B cell (primary cell): Measurements from ENCODE around the gene GTSF1L. TPM values are rescaled to one million over a fixed set of nuclear protein-coding genes. Genes with fewer than 3 reads are reported as not detected.

Source experiments
- ATAC-seq: fragments of 200-7000 bp; cut with Tn5 transposase; one replicate; pipeline ENCODE4 v1.10.0; 2021; ENCODE audit warnings: low read depth, mild to moderate bottlenecking, moderate number of reproducible peaks, moderate library complexity
- CTCF ChIA-PET: fragments of 350-600 bp; sonication (Branson Sonifier 250); formaldehyde crosslinking; loops from one replicate; lab custom pipeline; 2021; ENCODE audit warnings: antibody characterized with exemption, inconsistent platforms; lab: Charles Lee
- POLR2A ChIA-PET: fragments of 350-600 bp; sonication (Branson Sonifier 250); formaldehyde crosslinking; loops from one replicate; lab custom pipeline; 2021; ENCODE audit warnings: antibody characterized with exemption; lab: Charles Lee
- DNase-seq: peaks from one replicate; pipeline ENCODE4 v3.0.0; 2013
- H2AFZ ChIP-seq: 2 replicates; pipeline ENCODE4 v1.6.1; 2012; ENCODE audit warnings: mild to moderate bottlenecking, low read depth, low read length; ENCODE audit not compliant: insufficient read depth, poor library complexity, severe bottlenecking
- H3K27ac ChIP-seq, 2 donors: 1 replicate in 1 of 2; 2 replicates in 1 of 2; pipeline ENCODE4 v1.5.1; 2012 to 2013; ENCODE audit warnings: low read length in 2 of 2, mild to moderate bottlenecking in 2 of 2, moderate library complexity in 1 of 2
- H3K27me3 ChIP-seq, 4 experiments: fragments of 200-600 bp in 1 of 4; sonication (generic) in 1 of 4; replicated peaks in 1 of 4; 1 replicate in 2 of 4; 2 replicates in 2 of 4; pipeline versions ENCODE4 v1.6.1 to v1.7.0; 2013 to 2016; ENCODE audit warnings: low read length in 3 of 4, mild to moderate bottlenecking in 2 of 4, mixed read lengths in 1 of 4, moderate library complexity in 1 of 4; ENCODE audit not compliant: insufficient read depth in 4 of 4, control insufficient read depth in 3 of 4; ENCODE audit errors: control extremely low read depth in 1 of 4
- H3K36me3 ChIP-seq, 2 experiments: replicated peaks in 1 of 2; 1 replicate in 1 of 2; 2 replicates in 1 of 2; pipeline versions ENCODE4 v1.6.1 to v1.7.1; 2013; ENCODE audit warnings: low read length in 1 of 2; ENCODE audit not compliant: insufficient read depth in 2 of 2, control insufficient read depth in 1 of 2; ENCODE audit errors: control extremely low read depth in 1 of 2, extremely low read depth in 1 of 2
- H3K4me1 ChIP-seq, 2 donors: fragments of 200-600 bp in 1 of 2; sonication (generic) in 1 of 2; 1 replicate in 1 of 2; 2 replicates in 1 of 2; pipeline versions ENCODE4 v1.5.1 to v1.6.1; 2013 to 2017; ENCODE audit warnings: low read length in 2 of 2; ENCODE audit not compliant: control insufficient read depth in 2 of 2, insufficient read depth in 2 of 2
- H3K4me2 ChIP-seq: replicated peaks from 2 replicates; pipeline ENCODE3; 2012; ENCODE audit warnings: mild to moderate bottlenecking, low read depth, low read length; ENCODE audit not compliant: poor library complexity, severe bottlenecking
- H3K4me3 ChIP-seq, 5 experiments: fragments of 200-600 bp in 1 of 5; sonication (generic) in 1 of 5; 1 replicate in 3 of 5; 2 replicates in 2 of 5; pipeline versions ENCODE4 v1.5.1 to v1.7.0; 2011 to 2016; ENCODE audit warnings: low read length in 4 of 5, mild to moderate bottlenecking in 4 of 5, low read depth in 2 of 5, control low read depth in 1 of 5, moderate library complexity in 1 of 5; ENCODE audit not compliant: insufficient read depth in 1 of 5; ENCODE audit errors: control extremely low read depth in 1 of 5, extremely low read depth in 1 of 5
- H3K79me2 ChIP-seq: fragments of 200-600 bp; sonication (generic); one replicate; pipeline ENCODE4 v1.6.0; 2016; ENCODE audit warnings: low read length; ENCODE audit not compliant: control insufficient read depth, insufficient read depth
- H3K9ac ChIP-seq: fragments of 200-600 bp; sonication (generic); 2 replicates; pipeline ENCODE4 v1.6.1; 2017; ENCODE audit warnings: mild to moderate bottlenecking, low read length, moderate library complexity
- H3K9me3 ChIP-seq, 3 donors: one replicate each; pipeline versions ENCODE4 v1.6.1 to v1.7.1; 2013; ENCODE audit warnings: low read length in 2 of 3; ENCODE audit not compliant: control insufficient read depth in 2 of 3, insufficient read depth in 1 of 3; ENCODE audit errors: control extremely low read depth in 1 of 3
- H4K20me1 ChIP-seq: 2 replicates; pipeline ENCODE4 v1.6.0; 2012; ENCODE audit warnings: mild to moderate bottlenecking, low read length; ENCODE audit not compliant: insufficient read depth, control insufficient read depth, poor library complexity, severe bottlenecking
- H3K27ac Mint-ChIP-seq: one replicate; pipeline ENCODE4 v1.8.0; 2021; ENCODE audit warnings: mixed read lengths
- H3K27me3 Mint-ChIP-seq: one replicate; pipeline ENCODE4 v1.8.0; 2021; ENCODE audit warnings: mixed read lengths
- H3K4me1 Mint-ChIP-seq: one replicate; pipeline ENCODE4 v1.8.0; 2021; ENCODE audit warnings: mixed read lengths
- H3K4me3 Mint-ChIP-seq: one replicate; pipeline ENCODE4 v1.8.0; 2021; ENCODE audit warnings: mixed read lengths
- H3K9me3 Mint-ChIP-seq: one replicate; pipeline ENCODE4 v1.8.0; 2022; ENCODE audit warnings: mixed read lengths; ENCODE audit not compliant: insufficient read depth
- CTCF ChIP-seq: fragments of 200-600 bp; IDR thresholded peaks from one replicate; pipeline ENCODE4 v1.8.0; 2022; ENCODE audit warnings: antibody characterized with exemption, mild to moderate bottlenecking
- EZH2 ChIP-seq: IDR thresholded peaks from 2 replicates; pipeline ENCODE4 v1.6.1; 2012; ENCODE audit warnings: borderline replicate concordance, low read depth, mild to moderate bottlenecking, moderate library complexity, low read length; ENCODE audit not compliant: insufficient read depth, poor library complexity, severe bottlenecking
- WGBS: methylation state at CpG from one replicate; pipeline ENCODE4 v1.1.5; 2013; ENCODE audit warnings: missing lambda C conversion rate; ENCODE audit not compliant: insufficient coverage; 5-methylcytosine and 5-hydroxymethylcytosine counted together
- intact Hi-C: fragments of 100-400 bp; cut with micrococcal nuclease; formaldehyde crosslinking; loops from one replicate; pipeline ENCODE4 v1.10.0; 2022
- polyA plus RNA-seq: library from polyadenylated mRNA; depleted of rRNA; stranded (reverse); fragments of >200 nt; gene quantifications from 2 replicates; pipeline ENCODE4 v1.2.3, GENCODE V29; 2012
- total RNA-seq, 2 donors: library from RNA; stranded (reverse); fragments of 120-200 nt in 1 of 2; gene quantifications; 1 replicate in 1 of 2; 2 replicates in 1 of 2; pipeline versions ENCODE4 v1.2.3 to v1.2.4, GENCODE V29; 2013 to 2022

The GTSF1L gene
- total and polyA plus RNA-seq, 2 donors (not counting 1 experiment from before 2014, with no cell fraction given): 0.84 to 1.5 TPM

GRCh38 chr20:43726333-43726732 is 469 bp downstream of the GTSF1L start:
- WGBS: 93% methylated on average over 10 of the region's 10 CpGs
- Mint-ChIP-seq H3K27ac (no peak overlapping the region), H3K27me3 (no peaks in the 10 kb centered on the region), H3K4me3 (no peak overlapping the region), H3K9me3 (no peaks in the 10 kb centered on the region), H3K4me1 (peaks cover 37% of the 10 kb centered on the region)
- peaks cover 17 to 30% of the 10 kb centered on the region in 2 donors for H3K4me1 ChIP-seq
- intact Hi-C loops: no loop called here
- no peak overlapping the region for H3K9ac ChIP-seq
- no peak overlapping the region for H2AFZ ChIP-seq
- H3K9me3 ChIP-seq: peaks cover 0 to 6% (median 4%) of the 10 kb centered on the region in 3 donors
- POLR2A ChIA-PET: no interaction called here
- peaks cover 0 to 2% of the 10 kb centered on the region in 2 experiments for H3K36me3 ChIP-seq
- H4K20me1 ChIP-seq: no peaks in the 10 kb centered on the region
- H3K79me2 ChIP-seq: no peaks in the 10 kb centered on the region
- H3K27ac ChIP-seq: no peak overlapping the region
- CTCF ChIA-PET: no interaction called here
- ATAC-seq: no peak
- no peak for DNase-seq
- no peaks in the 10 kb centered on the region for H3K27me3 ChIP-seq
- no peak overlapping the region for H3K4me3 ChIP-seq
- H3K4me2 ChIP-seq: no peak overlapping the region
- TF ChIP-seq EZH2: no peak
- no peak for TF ChIP-seq CTCF

- Mint-ChIP-seq H3K4me1 (peaks cover 36% of the 10 kb centered on the region), H3K4me3 (no peak overlapping the region), H3K9me3 (no peaks in the 10 kb centered on the region), H3K27me3 (no peaks in the 10 kb centered on the region), H3K27ac (no peak overlapping the region)
- ChIA-PET POLR2A (no interaction called here), CTCF (interaction anchor here (1.0 kb wide), 1 partner anchor 32 kb away, joined by 3 read pairs; no protein-coding TSS in a partner anchor)
- ATAC-seq (no peak), DNase-seq (no peak)
- no peak overlapping the region for H2AFZ ChIP-seq
- TF ChIP-seq EZH2: no peak
- TF ChIP-seq CTCF: no peak
- H3K9me3 ChIP-seq: peaks cover 0 to 6% (median 4%) of the 10 kb centered on the region in 3 donors
- H3K36me3 ChIP-seq: peaks cover 0 to 2% of the 10 kb centered on the region in 2 experiments
- H3K4me1 ChIP-seq: peaks cover 17 to 30% of the 10 kb centered on the region in 2 donors
- no peak overlapping the region for H3K9ac ChIP-seq
- WGBS: 100% methylated on average over 2 of the region's 2 CpGs
- H3K4me3 ChIP-seq: no peak overlapping the region
- no peak overlapping the region for H3K27ac ChIP-seq
- no peaks in the 10 kb centered on the region for H4K20me1 ChIP-seq
- H3K79me2 ChIP-seq: no peaks in the 10 kb centered on the region
- H3K4me2 ChIP-seq: no peak overlapping the region
- intact Hi-C loops: no loop called here
- H3K27me3 ChIP-seq: no peaks in the 10 kb centered on the region
Measured at GRCh38 chr20:43725666-43726065, 1.1 kb downstream of the GTSF1L start.
